HG03103 (cell line): ENCODE results near the gene ASCC1.

Experiments used
- ATAC-seq: cut with Tn5 transposase; IDR thresholded peaks from one replicate; pipeline ENCODE4 v1.9.1; 2021; ENCODE audit warnings: low read depth; ENCODE audit not compliant: unreplicated experiment

Gene ASCC1

GRCh38 chr10:72106154-72106849, 109.8 kb downstream of the ASCC1 start:
- no peak for ATAC-seq

- ATAC-seq, result no peak
Measured at GRCh38 chr10:72105710-72106109, 110.4 kb downstream of the ASCC1 start.

- no peak for ATAC-seq
Measured at GRCh38 chr10:72105098-72105475, 111.0 kb downstream of the ASCC1 start.

- no peak for ATAC-seq
Measured at GRCh38 chr10:72104472-72105097, 111.5 kb downstream of the ASCC1 start.

- ATAC-seq, result no peak
Measured at GRCh38 chr10:72099600-72099921, 116.5 kb downstream of the ASCC1 start.

- ATAC-seq, result no peak
Measured at GRCh38 chr10:72098836-72099599, 117.1 kb downstream of the ASCC1 start.

- no peak for ATAC-seq
Measured at GRCh38 chr10:72098301-72098835, 117.7 kb downstream of the ASCC1 start.

GRCh38 chr10:72097448-72098300, 118.4 kb downstream of the ASCC1 start:
- ATAC-seq, result no peak

GRCh38 chr10:72096115-72097000, 119.7 kb downstream of the ASCC1 start:
- ATAC-seq, result no peak

GRCh38 chr10:72095195-72095594, 120.9 kb downstream of the ASCC1 start:
- ATAC-seq, result no peak

GRCh38 chr10:72094574-72094973, 121.5 kb downstream of the ASCC1 start:
- ATAC-seq, result no peak

GRCh38 chr10:72093450-72093849, 122.6 kb downstream of the ASCC1 start:
- ATAC-seq, result no peak

- ATAC-seq, result no peak
Measured at GRCh38 chr10:72092987-72093386, 123.1 kb downstream of the ASCC1 start.

GRCh38 chr10:72092171-72092924, 123.7 kb downstream of the ASCC1 start:
- no peak for ATAC-seq

GRCh38 chr10:72090326-72090725, 125.8 kb downstream of the ASCC1 start:
- no peak for ATAC-seq

GRCh38 chr10:72089618-72090017, 126.5 kb downstream of the ASCC1 start:
- no peak for ATAC-seq

GRCh38 chr10:72088889-72089575, 127.0 kb downstream of the ASCC1 start:
- ATAC-seq, result no peak
